Parathyroid adenoma (tissue), 2 donors: Measurements from ENCODE around the gene PDE7B.

Experiments
- H2AFZ ChIP-seq: fragments of 300-600 bp; sonication (generic); one replicate; pipeline ENCODE4 v1.7.0; 2017; ENCODE audit warnings: antibody characterized with exemption, mild to moderate bottlenecking
- H3K27ac ChIP-seq: fragments of 300-600 bp; sonication (generic); one replicate; pipeline ENCODE4 v1.7.0; 2017
- H3K27me3 ChIP-seq: fragments of 300-600 bp; sonication (generic); one replicate; pipeline ENCODE4 v1.7.0; 2017; ENCODE audit warnings: low read length; ENCODE audit not compliant: control insufficient read depth, insufficient read depth
- H3K36me3 ChIP-seq: fragments of 300-600 bp; sonication (generic); one replicate; pipeline ENCODE4 v1.7.0; 2017; ENCODE audit warnings: low read length; ENCODE audit not compliant: control insufficient read depth, insufficient read depth
- H3K4me1 ChIP-seq: fragments of 300-600 bp; sonication (generic); one replicate; pipeline ENCODE4 v1.7.0; 2017; ENCODE audit warnings: control low read depth
- H3K4me2 ChIP-seq: fragments of 300-600 bp; sonication (generic); one replicate; pipeline ENCODE4 v1.7.0; 2017; ENCODE audit warnings: low read length
- H3K4me3 ChIP-seq: fragments of 300-600 bp; sonication (generic); one replicate; pipeline ENCODE4 v1.7.0; 2017; ENCODE audit warnings: low read depth, low read length
- H3K79me2 ChIP-seq: fragments of 300-600 bp; sonication (generic); one replicate; pipeline ENCODE4 v1.7.0; 2017; ENCODE audit warnings: control low read depth
- H3K9ac ChIP-seq: fragments of 300-600 bp; sonication (generic); one replicate; pipeline ENCODE4 v1.7.0; 2017; ENCODE audit warnings: mild to moderate bottlenecking
- H3K9me3 ChIP-seq: fragments of 300-600 bp; sonication (generic); one replicate; pipeline ENCODE4 v1.7.0; 2017; ENCODE audit warnings: low read length; ENCODE audit not compliant: control insufficient read depth
- CTCF ChIP-seq: fragments of 300-600 bp; sonication (generic); IDR thresholded peaks from one replicate; pipeline ENCODE4 v1.7.0; 2017; ENCODE audit warnings: antibody characterized with exemption, mild to moderate bottlenecking
- donor health status: primary hyperparathyroidism.

Gene PDE7B

GRCh38 chr6:136007345-136007744 is 155.8 kb downstream of the PDE7B start:
- H3K4me1 ChIP-seq, result no peaks in the 10 kb centered on the region
- no peak for TF ChIP-seq CTCF
- no peak overlapping the region for H3K27ac ChIP-seq
- no peak overlapping the region for H2AFZ ChIP-seq
- no peaks in the 10 kb centered on the region for H3K36me3 ChIP-seq
- no peak overlapping the region for H3K4me3 ChIP-seq
- H3K79me2 ChIP-seq, result no peaks in the 10 kb centered on the region
- no peaks in the 10 kb centered on the region for H3K27me3 ChIP-seq
- no peak overlapping the region for H3K9ac ChIP-seq
- no peaks in the 10 kb centered on the region for H3K9me3 ChIP-seq
- H3K4me2 ChIP-seq, result no peak overlapping the region

- TF ChIP-seq CTCF, result no peak
- no peaks in the 10 kb centered on the region for H3K27me3 ChIP-seq
- H3K27ac ChIP-seq, result no peak overlapping the region
Measured at GRCh38 chr6:136011475-136011874, 160.0 kb downstream of the PDE7B start.

GRCh38 chr6:136012198-136012887 is 160.8 kb downstream of the PDE7B start:
- Histone ChIP-seq H3K36me3 (no peaks in the 10 kb centered on the region), H3K9ac (no peak overlapping the region), H3K9me3 (no peaks in the 10 kb centered on the region), H3K27me3 (no peaks in the 10 kb centered on the region), H3K27ac (no peak overlapping the region), H3K4me1 (no peaks in the 10 kb centered on the region), H2AFZ (no peak overlapping the region), H3K79me2 (no peaks in the 10 kb centered on the region), H3K4me3 (no peak overlapping the region), H3K4me2 (no peak overlapping the region)
- TF ChIP-seq CTCF, result no peak

More at GRCh38 chr6:136011475-136011874, 160.0 kb downstream of the PDE7B start:
- H3K9me3 ChIP-seq, result no peaks in the 10 kb centered on the region
- no peaks in the 10 kb centered on the region for H3K4me1 ChIP-seq
- no peak overlapping the region for H2AFZ ChIP-seq
- no peak overlapping the region for H3K9ac ChIP-seq
- no peak overlapping the region for H3K4me3 ChIP-seq
- no peaks in the 10 kb centered on the region for H3K79me2 ChIP-seq
- no peaks in the 10 kb centered on the region for H3K36me3 ChIP-seq
- no peak overlapping the region for H3K4me2 ChIP-seq

- Histone ChIP-seq H2AFZ (no peak overlapping the region), H3K4me3 (no peak overlapping the region), H3K36me3 (no peaks in the 10 kb centered on the region), H3K79me2 (no peaks in the 10 kb centered on the region), H3K27me3 (no peaks in the 10 kb centered on the region), H3K27ac (no peak overlapping the region), H3K9me3 (no peaks in the 10 kb centered on the region), H3K4me1 (no peaks in the 10 kb centered on the region), H3K4me2 (no peak overlapping the region), H3K9ac (no peak overlapping the region)
- TF ChIP-seq CTCF, result no peak
Measured at GRCh38 chr6:136012943-136013342, 161.4 kb downstream of the PDE7B start.
